ENCODE results near the gene NDST4. TPM values are rescaled to one million over a fixed set of nuclear protein-coding genes. Genes with fewer than 3 reads are reported as not detected.

Gene NDST4
- total and polyA plus RNA-seq, 2 of the 4 experiments (the other 2 are of a cell fraction): not detected

DNA sequence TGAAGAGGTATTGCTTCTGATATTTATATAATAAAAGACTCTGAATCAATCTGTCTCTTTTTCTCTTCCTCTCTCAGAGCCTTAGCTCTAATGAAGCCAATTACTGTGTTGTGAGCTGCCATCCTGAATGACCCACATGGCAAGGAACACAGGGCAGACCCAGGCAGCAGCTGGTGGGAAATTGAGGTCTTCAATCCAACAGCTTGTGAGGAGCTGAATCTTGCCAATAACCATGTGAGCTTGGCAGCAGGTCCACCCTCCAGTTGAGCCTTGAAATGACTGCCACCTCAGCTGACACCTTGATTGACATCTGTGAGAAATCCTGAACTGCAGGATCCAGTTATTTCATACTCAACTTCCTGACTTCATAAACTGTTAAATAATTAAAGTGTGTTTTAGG is 149.4 kb downstream of the NDST4 start:
- Histone ChIP-seq H2BK20ac (ENCODE audit: low read depth, low read length) (no peak overlapping the region), H2AK5ac (ENCODE audit: low read depth, low read length) (no peak overlapping the region), H3K14ac (replicated peaks; ENCODE audit: low read depth, low read length) (no peak overlapping the region), H4K5ac (ENCODE audit: low read depth, low read length) (no peak overlapping the region), H2BK15ac (ENCODE audit: low read depth, low read length) (no peak overlapping the region), H3K79me1 (ENCODE audit: low read depth in 1 of 2, low read length in 2 of 2) (no peaks in the 10 kb centered on the region), H3K4me2 (ENCODE audit: low read depth, low read length) (no peak overlapping the region), H3K9me3 (ENCODE audit: control insufficient read depth, insufficient read depth, low read length) (no peaks in the 10 kb centered on the region), H3K9ac (ENCODE audit: low read depth, low read length) (no peak overlapping the region), H4K91ac (ENCODE audit: insufficient read depth, low read depth, low read length) (no peak overlapping the region), H3K27ac (ENCODE audit: insufficient read depth, low read length) (no peak overlapping the region), H4K20me1 (ENCODE audit: insufficient read depth, low read length) (no peaks in the 10 kb centered on the region), H3K18ac (ENCODE audit: low read depth, low read length) (no peak overlapping the region), H2BK5ac (ENCODE audit: low read depth, low read length, poor library complexity, severe bottlenecking) (no peak overlapping the region), H3K27me3 (ENCODE audit: control insufficient read depth, insufficient read depth, low read length) (no peaks in the 10 kb centered on the region), H3K23ac (ENCODE audit: low read depth, low read length) (no peak overlapping the region), H3K9me1 (ENCODE audit: insufficient read depth, low read length) (no peaks in the 10 kb centered on the region), H3K36me3 (ENCODE audit: control insufficient read depth, insufficient read depth, low read length) (no peaks in the 10 kb centered on the region), H3K4ac (ENCODE audit: low read depth, low read length) (no peak overlapping the region), H2BK120ac (ENCODE audit: low read depth, low read length) (no peak overlapping the region), H2AK9ac (replicated peaks; ENCODE audit: low read depth, low read length, poor library complexity) (no peak overlapping the region), H4K8ac (ENCODE audit: low read depth in 2 of 2, low read length in 2 of 2) (no peak overlapping the region), H3K4me1 (ENCODE audit: control insufficient read depth, insufficient read depth, low read length) (no peaks in the 10 kb centered on the region), H3K4me3 (ENCODE audit: insufficient read depth, low read depth, low read length) (no peak overlapping the region), H2AFZ (replicated peaks; ENCODE audit: low read length, poor library complexity) (no peak overlapping the region), H3K56ac (ENCODE audit: extremely low read depth, insufficient read depth, low read length) (no peak overlapping the region)
- POLR2A ChIA-PET (ENCODE audit: unreplicated experiment): no interaction called here
- dilution Hi-C loops (cut with HindIII; ENCODE audit: low sequenced_read_pairs, unreplicated experiment): no loop called here
- BruUV-seq (replicated peaks): no TSS peak
- intact Hi-C loops (cut with micrococcal nuclease): no loop called here
- no peak for TF ChIP-seq POLR2A (IDR thresholded peaks at IDR 0.05; ENCODE audit: low read depth, low read length)
- TF ChIP-seq, protein P1, sequence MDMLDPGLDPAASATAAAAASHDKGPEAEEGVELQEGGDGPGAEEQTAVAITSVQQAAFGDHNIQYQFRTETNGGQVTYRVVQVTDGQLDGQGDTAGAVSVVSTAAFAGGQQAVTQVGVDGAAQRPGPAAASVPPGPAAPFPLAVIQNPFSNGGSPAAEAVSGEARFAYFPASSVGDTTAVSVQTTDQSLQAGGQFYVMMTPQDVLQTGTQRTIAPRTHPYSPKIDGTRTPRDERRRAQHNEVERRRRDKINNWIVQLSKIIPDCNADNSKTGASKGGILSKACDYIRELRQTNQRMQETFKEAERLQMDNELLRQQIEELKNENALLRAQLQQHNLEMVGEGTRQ (IDR thresholded peaks at IDR 0.05; ENCODE audit: low read depth, low read length): no peak
- no peak for TF ChIP-seq NFE2L2 (IDR thresholded peaks at IDR 0.05; ENCODE audit: low read depth, low read length)
- TF ChIP-seq RAD21 (IDR thresholded peaks at IDR 0.05; ENCODE audit: low read length): no peak
- TF ChIP-seq RFX5 (IDR thresholded peaks at IDR 0.05; ENCODE audit: low read depth, low read length): no peak
- no peak for TF ChIP-seq CEBPB (IDR thresholded peaks at IDR 0.05; ENCODE audit: low read depth, low read length)
- no peak for TF ChIP-seq BHLHE40 (IDR thresholded peaks at IDR 0.05; ENCODE audit: low read depth, low read length)
- no peak for TF ChIP-seq MAZ (IDR thresholded peaks at IDR 0.05; ENCODE audit: borderline replicate concordance, low read depth, low read length)
- no peak for TF ChIP-seq FOS (IDR thresholded peaks at IDR 0.05; ENCODE audit: low read depth, low read length)
- TF ChIP-seq MAFK (IDR thresholded peaks at IDR 0.05; ENCODE audit: low read depth, low read length): no peak
- TF ChIP-seq, protein P2, sequence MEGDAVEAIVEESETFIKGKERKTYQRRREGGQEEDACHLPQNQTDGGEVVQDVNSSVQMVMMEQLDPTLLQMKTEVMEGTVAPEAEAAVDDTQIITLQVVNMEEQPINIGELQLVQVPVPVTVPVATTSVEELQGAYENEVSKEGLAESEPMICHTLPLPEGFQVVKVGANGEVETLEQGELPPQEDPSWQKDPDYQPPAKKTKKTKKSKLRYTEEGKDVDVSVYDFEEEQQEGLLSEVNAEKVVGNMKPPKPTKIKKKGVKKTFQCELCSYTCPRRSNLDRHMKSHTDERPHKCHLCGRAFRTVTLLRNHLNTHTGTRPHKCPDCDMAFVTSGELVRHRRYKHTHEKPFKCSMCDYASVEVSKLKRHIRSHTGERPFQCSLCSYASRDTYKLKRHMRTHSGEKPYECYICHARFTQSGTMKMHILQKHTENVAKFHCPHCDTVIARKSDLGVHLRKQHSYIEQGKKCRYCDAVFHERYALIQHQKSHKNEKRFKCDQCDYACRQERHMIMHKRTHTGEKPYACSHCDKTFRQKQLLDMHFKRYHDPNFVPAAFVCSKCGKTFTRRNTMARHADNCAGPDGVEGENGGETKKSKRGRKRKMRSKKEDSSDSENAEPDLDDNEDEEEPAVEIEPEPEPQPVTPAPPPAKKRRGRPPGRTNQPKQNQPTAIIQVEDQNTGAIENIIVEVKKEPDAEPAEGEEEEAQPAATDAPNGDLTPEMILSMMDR (conservative IDR thresholded peaks at IDR 0.05; ENCODE audit: low read depth, low read length): no peak
- TF ChIP-seq CHD1 (IDR thresholded peaks at IDR 0.05; ENCODE audit: low read depth, low read length): no peak
- TF ChIP-seq ELK1 (IDR thresholded peaks at IDR 0.05; ENCODE audit: borderline replicate concordance, low read depth, low read length): no peak
- no peak for TF ChIP-seq RCOR1 (IDR thresholded peaks at IDR 0.05; ENCODE audit: insufficient replicate concordance, low read length)
- no peak for TF ChIP-seq SMC3 (IDR thresholded peaks at IDR 0.05; ENCODE audit: low read depth, low read length)
- TF ChIP-seq MXI1 (IDR thresholded peaks at IDR 0.05; ENCODE audit: borderline replicate concordance, low read depth, low read length): no peak
- DNase-seq (no peak), ATAC-seq (ENCODE audit: low read depth) (no peak)
- CTCF ChIA-PET: interaction anchor here (0.7 kb wide), 1 partner anchor 146 kb away, joined by 3 read pairs; no protein-coding TSS in a partner anchor
- in situ Hi-C loops (cut with MboI; ENCODE audit: low sequenced_read_pairs): no loop called here
